ENCODE data around the gene PIK3R3. TPM values are rescaled to one million over a fixed set of nuclear protein-coding genes. Genes with fewer than 3 reads are reported as not detected.

The PIK3R3 gene
- total RNA-seq, 1 donor from 2014 or later = 54.1 TPM

DNA sequence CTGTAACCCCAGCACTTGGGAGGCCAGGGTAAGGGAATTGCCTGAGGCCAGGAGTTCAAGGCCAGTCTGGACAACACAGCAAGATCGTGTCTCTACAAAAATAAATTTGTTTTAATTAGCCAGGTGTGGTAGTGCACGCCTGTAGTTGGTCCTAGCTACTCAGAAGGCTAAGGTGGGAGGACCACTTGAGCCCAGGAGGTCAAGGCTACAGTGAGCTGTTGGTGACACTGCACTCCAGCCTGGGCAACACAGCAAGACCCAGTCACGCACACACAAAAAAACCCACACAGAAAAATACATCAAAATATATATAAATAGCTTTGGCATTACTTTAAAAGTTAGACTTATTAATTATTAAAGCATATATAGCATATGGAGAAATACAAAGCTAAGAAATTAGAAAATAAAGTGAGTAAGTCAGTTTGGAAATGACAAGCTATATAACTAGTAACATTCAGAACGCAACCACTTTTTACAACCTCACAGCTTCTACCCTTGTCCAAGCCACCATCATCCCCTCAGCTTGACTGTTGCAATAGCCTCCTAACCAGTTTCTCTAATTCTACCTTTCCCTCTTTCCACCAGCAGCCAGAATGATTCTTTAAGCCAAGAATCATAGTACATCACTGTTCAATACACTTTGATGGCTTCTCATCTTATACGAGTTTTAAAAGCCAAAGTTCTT is 14.5 kb downstream of the PIK3R3 start:
- H3K36me3 Mint-ChIP-seq (ENCODE audit: insufficient read depth) = peaks cover 1% of the 10 kb centered on the region
- no peak for DNase-seq (ENCODE audit: low spot score, unreplicated experiment)
- TF ChIP-seq, protein P1, sequence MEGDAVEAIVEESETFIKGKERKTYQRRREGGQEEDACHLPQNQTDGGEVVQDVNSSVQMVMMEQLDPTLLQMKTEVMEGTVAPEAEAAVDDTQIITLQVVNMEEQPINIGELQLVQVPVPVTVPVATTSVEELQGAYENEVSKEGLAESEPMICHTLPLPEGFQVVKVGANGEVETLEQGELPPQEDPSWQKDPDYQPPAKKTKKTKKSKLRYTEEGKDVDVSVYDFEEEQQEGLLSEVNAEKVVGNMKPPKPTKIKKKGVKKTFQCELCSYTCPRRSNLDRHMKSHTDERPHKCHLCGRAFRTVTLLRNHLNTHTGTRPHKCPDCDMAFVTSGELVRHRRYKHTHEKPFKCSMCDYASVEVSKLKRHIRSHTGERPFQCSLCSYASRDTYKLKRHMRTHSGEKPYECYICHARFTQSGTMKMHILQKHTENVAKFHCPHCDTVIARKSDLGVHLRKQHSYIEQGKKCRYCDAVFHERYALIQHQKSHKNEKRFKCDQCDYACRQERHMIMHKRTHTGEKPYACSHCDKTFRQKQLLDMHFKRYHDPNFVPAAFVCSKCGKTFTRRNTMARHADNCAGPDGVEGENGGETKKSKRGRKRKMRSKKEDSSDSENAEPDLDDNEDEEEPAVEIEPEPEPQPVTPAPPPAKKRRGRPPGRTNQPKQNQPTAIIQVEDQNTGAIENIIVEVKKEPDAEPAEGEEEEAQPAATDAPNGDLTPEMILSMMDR (IDR thresholded peaks at IDR 0.05; ENCODE audit: unreplicated experiment) = no peak
- H3K4me1 Mint-ChIP-seq (ENCODE audit: low read depth) = peaks cover 5% of the 10 kb centered on the region
- H3K4me3 Mint-ChIP-seq (ENCODE audit: low read depth) = no peak overlapping the region
- H3K27me3 Mint-ChIP-seq = no peaks in the 10 kb centered on the region
- H3K9me3 Mint-ChIP-seq (ENCODE audit: low read depth) = no peaks in the 10 kb centered on the region
- H3K27ac Mint-ChIP-seq = no peak overlapping the region

GRCh38 chr1:46114925-46115603 is 17.4 kb downstream of the PIK3R3 start:
- Mint-ChIP-seq H3K9me3 (ENCODE audit: low read depth) (no peaks in the 10 kb centered on the region), H3K4me3 (ENCODE audit: low read depth) (no peak overlapping the region), H3K27me3 (no peaks in the 10 kb centered on the region), H3K36me3 (ENCODE audit: insufficient read depth) (peaks cover 4% of the 10 kb centered on the region), H3K4me1 (ENCODE audit: low read depth) (peaks cover 5% of the 10 kb centered on the region), H3K27ac (no peak overlapping the region)
- DNase-seq (ENCODE audit: low spot score, unreplicated experiment) = no peak
- TF ChIP-seq, protein P1 (IDR thresholded peaks at IDR 0.05; ENCODE audit: unreplicated experiment) = no peak

DNA sequence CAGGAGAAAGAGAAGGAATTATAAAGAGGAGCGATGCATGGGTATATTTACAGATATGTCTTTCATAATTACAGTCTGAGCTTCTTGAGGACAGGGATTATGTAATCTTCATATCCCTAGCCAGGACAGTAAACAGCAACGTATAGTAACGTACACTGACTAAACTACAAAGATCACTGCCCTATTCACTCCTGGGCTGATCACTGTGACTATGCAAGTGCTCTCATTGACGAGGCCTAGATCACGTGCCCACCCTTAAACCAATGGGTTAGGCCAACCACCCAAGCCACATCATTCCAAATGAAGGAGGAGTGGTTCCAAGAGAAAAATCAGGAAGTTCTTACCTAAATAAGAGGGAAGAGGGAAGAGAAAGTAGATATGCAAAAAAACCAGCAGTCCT is 18.5 kb downstream of the PIK3R3 start:
- Mint-ChIP-seq H3K27ac (no peak overlapping the region), H3K4me3 (ENCODE audit: low read depth) (no peak overlapping the region)
- no peak for DNase-seq (ENCODE audit: low spot score, unreplicated experiment)

GRCh38 chr1:46112108-46112507 is 20.3 kb downstream of the PIK3R3 start:
- no peaks in the 10 kb centered on the region for H3K9me3 Mint-ChIP-seq (ENCODE audit: low read depth)
- peaks cover 10% of the 10 kb centered on the region for H3K4me1 Mint-ChIP-seq (ENCODE audit: low read depth)
- H3K4me3 Mint-ChIP-seq (ENCODE audit: low read depth) = no peak overlapping the region

More for the DNA sequence above, 18.5 kb downstream of the PIK3R3 start:
- TF ChIP-seq, protein P1 (IDR thresholded peaks at IDR 0.05; ENCODE audit: unreplicated experiment) = no peak
- H3K4me1 Mint-ChIP-seq (ENCODE audit: low read depth) = peaks cover 9% of the 10 kb centered on the region
- H3K9me3 Mint-ChIP-seq (ENCODE audit: low read depth) = no peaks in the 10 kb centered on the region
- H3K27me3 Mint-ChIP-seq = no peaks in the 10 kb centered on the region
- H3K36me3 Mint-ChIP-seq (ENCODE audit: insufficient read depth) = peaks cover 5% of the 10 kb centered on the region

DNA sequence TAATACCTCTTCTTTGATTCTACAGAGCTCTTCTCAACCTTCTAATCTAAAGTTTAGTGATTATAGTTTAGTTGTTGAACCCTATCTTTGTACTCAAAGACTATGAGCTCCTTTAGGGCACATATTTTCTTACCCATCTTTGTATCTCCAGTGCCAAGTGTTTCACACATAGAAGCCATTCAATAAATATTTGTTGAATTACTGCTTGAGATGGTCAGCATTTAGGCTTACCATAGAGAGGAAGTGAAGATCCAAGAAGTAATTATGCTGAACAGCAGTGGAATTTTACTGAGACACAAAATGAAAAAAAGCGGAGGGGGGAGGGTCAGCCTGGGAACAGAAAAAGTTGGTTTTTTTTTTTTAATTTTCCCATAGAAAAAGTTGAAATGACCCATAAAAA is 21.9 kb downstream of the PIK3R3 start:
- Mint-ChIP-seq H3K27ac (no peak overlapping the region), H3K9me3 (ENCODE audit: low read depth) (no peaks in the 10 kb centered on the region), H3K27me3 (no peaks in the 10 kb centered on the region), H3K36me3 (ENCODE audit: insufficient read depth) (peaks cover 5% of the 10 kb centered on the region), H3K4me3 (ENCODE audit: low read depth) (no peak overlapping the region), H3K4me1 (ENCODE audit: low read depth) (peaks cover 10% of the 10 kb centered on the region)
- DNase-seq (ENCODE audit: low spot score, unreplicated experiment) = no peak
- TF ChIP-seq, protein P1 (IDR thresholded peaks at IDR 0.05; ENCODE audit: unreplicated experiment) = no peak

More at GRCh38 chr1:46112108-46112507, 20.3 kb downstream of the PIK3R3 start:
- H3K27ac Mint-ChIP-seq = no peak overlapping the region
- TF ChIP-seq, protein P1 (IDR thresholded peaks at IDR 0.05; ENCODE audit: unreplicated experiment) = no peak
- H3K27me3 Mint-ChIP-seq = no peaks in the 10 kb centered on the region
- peaks cover 5% of the 10 kb centered on the region for H3K36me3 Mint-ChIP-seq (ENCODE audit: insufficient read depth)
- DNase-seq (ENCODE audit: low spot score, unreplicated experiment) = no peak
